Jurkat, Clone E6-1 (cell line): ENCODE data around the gene SPAST. TPM values are rescaled to one million over a fixed set of nuclear protein-coding genes. Genes with fewer than 3 reads are reported as not detected.
A peak's percentile ranks its signal among the peaks of the same experiment; 100 is the strongest.
"Not testable (repeated sequence)": the region's sequence is repeated elsewhere in the genome, so short reads cannot be mapped to it uniquely, and the experiment has no call there.

Experiments
- DNase-seq: peaks from one replicate; pipeline ENCODE4 v3.0.0-alpha.2; 2011; ENCODE audit warnings: low read depth, low spot score
- H3K4me3 ChIP-seq: 2 replicates; pipeline ENCODE4 v1.5.1; 2011; ENCODE audit warnings: mild to moderate bottlenecking, low read length, control low read depth, moderate library complexity
- polyA plus RNA-seq: library from polyadenylated mRNA; unstranded; fragments of >200 nt; gene quantifications from one replicate; pipeline ENCODE4 v1.2.1, GENCODE V29; 2012; ENCODE audit warnings: missing spikeins; ENCODE audit not compliant: insufficient read length, insufficient read depth

Gene SPAST, protein sequence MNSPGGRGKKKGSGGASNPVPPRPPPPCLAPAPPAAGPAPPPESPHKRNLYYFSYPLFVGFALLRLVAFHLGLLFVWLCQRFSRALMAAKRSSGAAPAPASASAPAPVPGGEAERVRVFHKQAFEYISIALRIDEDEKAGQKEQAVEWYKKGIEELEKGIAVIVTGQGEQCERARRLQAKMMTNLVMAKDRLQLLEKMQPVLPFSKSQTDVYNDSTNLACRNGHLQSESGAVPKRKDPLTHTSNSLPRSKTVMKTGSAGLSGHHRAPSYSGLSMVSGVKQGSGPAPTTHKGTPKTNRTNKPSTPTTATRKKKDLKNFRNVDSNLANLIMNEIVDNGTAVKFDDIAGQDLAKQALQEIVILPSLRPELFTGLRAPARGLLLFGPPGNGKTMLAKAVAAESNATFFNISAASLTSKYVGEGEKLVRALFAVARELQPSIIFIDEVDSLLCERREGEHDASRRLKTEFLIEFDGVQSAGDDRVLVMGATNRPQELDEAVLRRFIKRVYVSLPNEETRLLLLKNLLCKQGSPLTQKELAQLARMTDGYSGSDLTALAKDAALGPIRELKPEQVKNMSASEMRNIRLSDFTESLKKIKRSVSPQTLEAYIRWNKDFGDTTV
- 9.6 TPM for polyA plus RNA-seq

DNA sequence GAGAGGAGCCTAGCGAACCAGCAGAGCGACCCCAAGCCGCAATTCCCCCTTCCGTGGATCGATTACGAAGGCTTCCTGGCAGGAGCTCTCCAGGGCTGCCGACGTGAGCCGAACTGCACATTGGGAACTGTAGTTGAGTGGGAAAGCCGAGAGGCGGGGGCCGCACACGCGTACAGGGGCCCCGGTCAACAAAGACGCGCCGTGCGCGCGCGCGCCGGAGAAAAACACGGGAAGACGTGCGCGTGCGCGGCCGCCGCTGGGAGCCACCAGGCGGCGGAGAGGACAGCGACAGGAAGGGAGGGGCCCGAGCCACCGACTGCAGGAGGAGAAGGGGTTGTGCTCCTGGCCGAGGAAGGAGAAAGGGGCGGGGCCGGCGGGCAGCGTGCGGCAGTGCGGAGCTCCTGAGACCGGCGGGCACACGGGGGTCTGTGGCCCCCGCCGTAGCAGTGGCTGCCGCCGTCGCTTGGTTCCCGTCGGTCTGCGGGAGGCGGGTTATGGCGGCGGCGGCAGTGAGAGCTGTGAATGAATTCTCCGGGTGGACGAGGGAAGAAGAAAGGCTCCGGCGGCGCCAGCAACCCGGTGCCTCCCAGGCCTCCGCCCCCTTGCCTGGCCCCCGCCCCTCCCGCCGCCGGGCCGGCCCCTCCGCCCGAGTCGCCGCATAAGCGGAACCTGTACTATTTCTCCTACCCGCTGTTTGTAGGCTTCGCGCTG lies at the start of gene SPAST:
Gene SPAST, plus strand, starts transcription at position 247 of the 711 bp plus-strand sequence. Its CDS starts 276 bp downstream, at position 523.
- peak; percentile 87 for DNase-seq

DNA sequence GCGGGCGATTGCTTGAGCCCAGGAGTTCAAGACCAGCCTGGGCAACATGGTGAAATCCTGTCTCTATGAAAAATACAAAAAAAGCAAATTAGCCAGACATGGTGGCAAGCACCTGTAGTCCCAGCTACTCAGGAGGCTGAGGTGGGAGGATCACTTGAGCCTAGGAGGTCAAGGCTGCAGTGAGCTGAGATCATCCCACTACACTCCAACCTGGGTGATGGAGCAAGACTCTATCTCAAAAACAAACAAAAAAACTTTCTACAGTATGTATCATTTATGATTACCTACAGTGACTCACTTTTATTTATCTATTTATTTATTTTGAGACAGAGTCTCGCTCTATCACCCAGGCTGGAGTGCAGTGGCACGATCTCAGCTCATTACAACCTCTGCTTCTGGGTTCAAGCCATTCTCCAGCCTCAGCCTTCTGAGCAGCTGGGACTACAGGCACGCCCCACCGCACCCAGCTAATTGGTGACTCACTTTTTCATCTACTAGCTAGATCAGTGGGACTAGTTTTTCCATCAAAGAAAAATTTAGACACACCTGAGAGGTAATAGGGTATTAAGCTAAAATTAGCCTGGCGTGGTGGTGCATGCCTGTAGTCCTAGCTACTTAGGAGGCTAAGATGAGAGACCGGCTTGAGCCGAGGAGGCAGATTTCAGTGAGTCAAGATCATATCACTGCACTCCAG lies 44.4 kb upstream of the SPAST start:
- not testable (repeated sequence) for H3K4me3 ChIP-seq, DNase-seq

More for the DNA sequence above, at the start of gene SPAST:
- peak within 1 kb of the TSS; percentile 61 for H3K4me3 ChIP-seq

DNA sequence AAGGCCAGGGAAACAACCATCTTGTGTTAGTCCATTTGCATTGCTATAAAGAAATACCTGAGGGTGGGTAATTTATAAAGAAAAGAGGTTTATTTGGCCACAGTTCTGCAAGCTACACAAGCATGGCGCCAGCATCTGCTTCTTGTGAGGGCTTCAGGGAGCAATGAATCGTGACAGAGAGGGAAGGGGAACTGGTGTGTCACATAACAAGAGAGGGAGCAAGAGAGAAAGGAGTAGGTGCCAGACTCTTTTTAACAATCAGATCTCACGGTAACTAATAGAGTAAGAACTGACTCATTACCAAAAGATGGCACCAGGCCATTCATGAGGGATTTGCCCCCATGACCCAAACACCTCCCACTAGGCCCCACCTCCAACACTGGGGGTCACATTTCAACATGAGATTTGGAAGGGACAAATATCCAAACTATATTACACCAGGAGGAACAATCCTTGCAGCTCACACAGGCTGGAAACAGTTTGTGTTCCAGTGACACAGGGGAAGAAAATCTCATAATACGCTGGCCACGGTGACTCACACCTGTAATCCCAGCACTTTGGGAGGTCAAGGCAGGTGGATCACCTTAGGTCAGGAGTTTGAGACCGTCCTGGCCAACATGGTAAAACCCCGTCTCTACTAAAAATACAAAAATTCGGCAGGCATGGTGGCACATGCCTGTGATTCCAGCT lies 29.0 kb upstream of the SPAST start:
- DNase-seq, H3K4me3 ChIP-seq: not testable (repeated sequence)

DNA sequence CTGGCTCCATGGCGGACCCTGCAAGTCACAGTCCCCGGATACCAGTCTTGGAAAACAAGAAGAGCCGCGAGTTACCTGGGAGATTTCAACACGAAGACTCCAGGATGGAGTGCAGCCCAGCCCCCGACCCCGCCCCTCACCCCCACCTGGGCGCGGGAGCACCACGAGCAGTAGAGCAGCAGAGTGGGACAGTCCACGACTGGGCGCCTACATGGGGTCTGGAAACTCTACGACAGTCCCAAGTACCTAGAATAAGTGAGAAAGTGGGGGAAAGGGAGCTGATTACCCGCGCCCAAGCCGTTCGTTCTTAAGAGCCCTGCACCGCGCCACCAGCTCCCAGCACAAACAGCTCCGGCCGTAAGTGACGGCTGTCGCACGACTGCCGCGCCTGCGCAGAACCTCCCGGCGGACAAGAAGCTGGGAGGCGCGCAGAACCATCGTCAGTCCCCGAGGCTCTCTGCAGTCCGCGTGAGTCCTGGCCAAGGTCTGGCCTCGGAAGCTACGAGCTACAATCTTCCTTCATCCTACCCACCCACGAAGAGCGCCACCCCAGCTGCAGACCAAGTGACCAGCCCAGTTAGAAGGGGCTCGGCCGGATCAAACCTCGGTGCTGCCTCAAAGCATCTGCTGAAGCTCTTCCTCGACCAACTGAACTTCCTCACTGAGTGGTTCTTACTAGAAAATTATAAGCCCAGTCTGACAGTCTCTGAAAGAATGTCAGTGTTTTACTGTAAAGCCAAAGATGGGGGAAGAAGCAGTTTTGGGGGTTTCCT lies 23.7 kb upstream of the SPAST start, which contains the start of gene DPY30:
Gene DPY30, minus strand, starts transcription at position 359 of the 773 bp plus-strand sequence. Its CDS starts 349 bp downstream, at position 10.
- peak; percentile 71 for DNase-seq
- H3K4me3 ChIP-seq, result peak within 1 kb of the TSS; percentile 76

DNA sequence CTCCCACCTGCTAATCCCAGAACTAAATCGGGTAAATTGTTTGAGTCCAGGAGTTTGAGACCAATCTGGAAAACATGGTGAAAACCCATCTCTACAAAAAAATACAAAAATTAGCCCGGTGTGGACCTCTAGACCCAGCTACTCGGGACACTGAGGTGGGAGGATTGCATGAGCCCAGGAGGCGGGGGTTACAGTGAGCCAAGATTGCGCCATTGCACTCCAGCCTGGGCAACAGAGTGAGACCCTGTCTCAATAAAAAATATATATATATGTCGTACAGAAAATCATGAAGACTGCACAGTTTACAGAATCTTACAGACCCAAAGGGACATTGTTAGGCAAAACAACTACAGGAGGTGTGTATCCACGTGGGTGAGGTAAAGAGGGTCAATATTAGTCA lies 19.8 kb upstream of the SPAST start:
- no peak for DNase-seq

DNA sequence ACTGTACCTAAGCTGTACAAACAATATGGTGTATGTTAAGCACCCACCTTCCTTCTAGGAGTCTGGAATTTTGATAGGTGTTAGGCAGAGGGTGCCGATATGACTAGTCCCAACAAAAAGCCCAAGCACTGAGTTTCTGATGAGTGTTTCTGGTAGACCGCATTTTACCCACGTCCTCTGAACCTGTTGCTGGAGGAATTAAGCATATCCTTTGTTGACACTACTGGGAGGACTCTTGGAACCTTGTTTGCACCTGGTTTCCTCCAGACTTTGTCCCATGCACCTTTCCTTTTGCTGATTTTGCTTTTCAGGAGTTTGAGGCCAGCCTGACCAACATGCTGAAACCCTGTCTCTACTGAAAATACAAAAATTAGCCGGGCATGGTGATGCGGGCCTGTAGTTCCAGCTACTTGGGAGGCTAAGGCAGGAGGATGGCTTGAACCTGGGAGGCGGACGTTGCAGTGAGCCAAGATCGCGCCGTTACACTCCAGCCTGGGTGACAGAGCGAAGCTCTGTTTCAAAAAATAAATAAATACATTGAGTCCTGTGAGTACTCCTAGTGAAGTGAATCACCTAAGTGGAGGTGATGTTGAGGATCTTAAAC lies 11.4 kb upstream of the SPAST start:
- no peak for DNase-seq
- H3K4me3 ChIP-seq, result no peak overlapping the region

More for the DNA sequence above, 19.8 kb upstream of the SPAST start:
- H3K4me3 ChIP-seq, result no peak overlapping the region

DNA sequence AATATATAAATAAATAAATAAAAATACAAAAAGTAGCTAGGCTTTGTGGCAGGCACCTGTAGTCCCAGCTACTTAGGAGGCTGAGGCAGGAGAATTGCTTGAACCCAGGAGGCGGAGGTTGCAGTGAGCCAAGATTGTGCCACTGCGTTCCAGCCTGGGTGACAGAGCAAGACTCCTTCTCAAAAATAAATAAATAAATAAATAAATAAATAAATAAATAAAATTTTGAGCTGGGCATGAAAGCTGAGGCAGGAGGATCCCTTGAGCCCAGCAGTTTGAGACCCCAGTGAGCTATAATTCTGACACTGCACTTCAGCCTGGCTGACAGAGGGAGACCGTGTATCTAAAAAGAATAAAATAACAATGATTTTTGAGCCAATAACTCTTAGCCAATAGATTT lies 8.8 kb upstream of the SPAST start:
- DNase-seq, H3K4me3 ChIP-seq: not testable (repeated sequence)

DNA sequence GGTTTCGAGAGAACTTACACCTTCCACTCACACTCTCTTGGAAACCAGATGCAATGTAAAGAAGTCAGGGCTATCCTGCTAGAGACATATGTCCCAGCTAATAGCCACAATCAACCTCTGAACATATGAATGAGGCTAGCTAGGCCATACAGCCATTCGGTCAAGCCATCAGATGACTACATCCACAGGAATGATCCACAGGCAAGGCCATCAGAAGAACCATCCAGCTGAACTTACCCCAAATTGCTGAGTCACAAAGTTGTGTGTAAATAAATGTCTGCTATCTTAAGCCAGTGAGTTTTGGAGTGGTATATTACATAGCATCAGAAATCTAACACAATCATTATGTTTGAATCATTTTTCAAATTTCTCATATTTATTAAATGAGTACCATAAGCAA lies 5.2 kb upstream of the SPAST start:
- no peak for DNase-seq
- no peak overlapping the region for H3K4me3 ChIP-seq

DNA sequence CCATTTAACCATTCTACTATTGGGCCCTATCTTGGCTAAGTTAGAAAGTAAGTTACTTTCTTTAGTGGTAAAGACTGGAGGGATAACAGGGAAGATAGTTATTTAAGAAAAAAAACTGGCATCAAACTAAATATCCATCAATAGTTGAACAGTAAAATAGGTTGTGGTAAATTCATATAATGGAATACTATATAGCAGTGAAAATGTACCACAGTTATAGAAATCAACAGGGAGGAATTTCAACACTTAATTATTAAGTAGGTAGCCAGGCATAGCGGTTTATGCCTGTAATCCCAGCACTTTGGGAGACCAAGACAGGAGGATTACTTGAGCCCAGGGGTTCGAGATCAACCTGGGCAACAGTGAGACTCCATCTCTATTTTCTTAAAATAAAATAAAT lies 3.1 kb upstream of the SPAST start:
- no peak overlapping the region for H3K4me3 ChIP-seq
- no peak for DNase-seq

DNA sequence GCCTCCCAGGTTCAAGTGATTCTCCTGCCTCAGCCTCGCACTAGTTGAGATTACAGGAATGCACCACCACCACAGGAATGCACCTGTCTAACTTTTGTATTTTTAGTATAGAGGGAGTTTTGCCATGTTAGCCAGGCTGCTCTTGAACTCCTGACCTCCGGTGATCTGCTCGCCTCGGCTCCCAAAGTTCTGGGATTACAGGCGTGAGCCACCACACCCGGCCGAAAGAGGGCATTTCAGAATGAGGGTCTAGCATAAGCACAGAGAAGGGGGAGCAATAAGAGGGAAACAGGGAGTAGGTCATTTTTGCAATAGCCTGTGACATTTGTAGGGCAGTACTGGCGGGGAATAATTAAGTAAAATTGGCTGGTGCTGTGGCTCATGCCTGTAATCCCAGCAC lies 1.9 kb upstream of the SPAST start:
- H3K4me3 ChIP-seq, result no peak overlapping the region
- DNase-seq, result no peak

DNA sequence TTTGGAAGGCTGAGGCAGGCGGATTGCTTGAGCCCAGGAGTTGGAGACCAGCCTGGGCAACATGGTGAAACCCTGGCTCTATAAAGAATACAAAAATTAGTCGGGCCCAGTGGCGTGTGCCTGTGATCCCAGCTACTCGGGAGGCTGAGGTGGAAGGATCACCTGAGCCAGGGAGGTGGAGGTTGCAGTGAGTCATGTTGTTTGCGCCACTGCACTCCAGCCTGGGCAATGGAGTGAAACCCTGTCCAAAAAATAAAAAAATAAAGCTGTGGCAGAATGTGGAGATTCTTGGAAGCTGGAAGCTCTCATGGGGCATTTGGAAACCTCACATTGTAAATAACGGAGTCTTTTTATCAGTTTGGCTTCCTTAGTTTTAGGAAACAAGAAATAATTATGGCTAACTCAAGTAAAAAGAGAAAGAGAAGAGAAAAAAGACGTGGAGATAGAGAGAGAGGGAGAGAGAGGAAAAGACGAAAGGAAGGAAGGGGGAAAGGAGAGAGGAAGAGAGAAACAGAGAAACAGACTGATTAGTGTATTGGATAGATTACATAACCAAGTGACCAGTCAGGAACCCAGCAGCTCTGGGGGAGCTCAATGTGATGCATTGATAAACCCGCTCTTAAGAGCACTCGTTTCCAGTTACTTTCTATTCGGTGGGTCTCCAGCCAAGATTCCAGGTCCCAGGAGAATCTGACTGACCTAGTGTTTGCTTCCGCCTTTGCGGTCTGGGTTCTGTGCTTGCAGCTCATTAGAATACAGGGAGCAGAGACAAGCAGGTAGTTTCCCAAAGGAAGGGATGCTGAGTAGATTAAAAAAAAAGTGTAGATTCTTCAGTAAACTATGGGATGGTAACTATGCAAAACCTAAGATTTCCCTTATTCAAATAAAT lies 1.1 kb upstream of the SPAST start:
- no peak for DNase-seq
- peak overlapping the region; percentile 61 for H3K4me3 ChIP-seq

DNA sequence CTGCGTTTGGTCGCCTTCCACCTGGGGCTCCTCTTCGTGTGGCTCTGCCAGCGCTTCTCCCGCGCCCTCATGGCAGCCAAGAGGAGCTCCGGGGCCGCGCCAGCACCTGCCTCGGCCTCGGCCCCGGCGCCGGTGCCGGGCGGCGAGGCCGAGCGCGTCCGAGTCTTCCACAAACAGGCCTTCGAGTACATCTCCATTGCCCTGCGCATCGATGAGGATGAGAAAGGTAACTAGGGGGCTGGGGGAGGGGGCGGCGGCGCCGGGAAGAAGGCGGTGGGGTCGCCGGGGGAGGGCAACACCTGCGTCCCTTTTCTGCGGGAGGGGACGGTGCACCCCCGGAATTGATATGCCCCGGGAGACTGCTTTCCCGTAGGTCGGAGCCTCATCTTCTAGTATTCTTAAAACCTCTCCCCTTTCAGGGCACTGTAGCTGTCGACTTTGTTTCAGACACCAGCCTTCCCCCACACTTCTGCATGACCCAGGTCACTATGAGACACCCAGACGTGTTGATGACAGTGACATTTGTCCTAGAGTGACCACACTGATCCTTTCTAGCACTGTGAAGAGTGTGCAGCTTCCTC lies 755 bp downstream of the SPAST start:
- H3K4me3 ChIP-seq, result peak overlapping the region; percentile 61
- no peak for DNase-seq

DNA sequence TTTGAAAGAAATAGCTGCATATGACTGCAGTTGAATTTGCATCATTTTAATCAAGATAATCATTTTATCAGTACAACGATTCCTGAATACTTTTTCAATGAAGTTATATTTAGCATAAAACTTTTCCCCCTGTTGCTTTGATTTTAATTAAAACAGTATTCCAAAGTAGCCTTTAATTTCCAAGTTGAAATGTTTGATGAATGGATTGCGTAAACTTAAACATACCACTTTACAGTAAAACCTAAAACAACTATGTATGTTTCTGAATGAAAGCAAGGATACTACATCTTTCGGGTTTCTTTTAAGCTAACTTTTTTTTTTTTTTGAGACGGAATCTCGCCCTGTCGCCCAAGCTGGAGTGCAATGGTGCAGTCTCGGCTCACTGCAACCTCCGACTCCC lies 1.4 kb downstream of the SPAST start:
- DNase-seq, result no peak
- H3K4me3 ChIP-seq, result peak overlapping the region; percentile 61

DNA sequence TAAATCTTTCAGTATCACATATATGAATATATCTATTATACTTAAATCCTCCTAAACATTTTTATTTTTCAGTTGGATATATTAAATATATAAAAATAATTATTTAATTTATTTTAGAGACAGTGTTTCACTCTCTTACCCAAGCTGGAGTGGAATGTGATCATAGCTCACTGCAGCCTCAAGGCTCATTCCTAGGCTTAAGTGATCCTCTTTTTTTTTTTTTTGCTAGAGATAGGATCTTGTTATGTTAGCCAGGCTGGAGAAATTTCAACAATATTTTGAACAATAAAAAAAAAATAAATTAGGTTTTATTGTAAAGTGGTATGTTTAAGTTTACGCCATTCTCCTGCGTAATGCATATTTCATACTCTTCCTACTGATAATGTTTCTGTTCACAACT lies 4.2 kb downstream of the SPAST start:
- H3K4me3 ChIP-seq, result no peak overlapping the region
- no peak for DNase-seq

DNA sequence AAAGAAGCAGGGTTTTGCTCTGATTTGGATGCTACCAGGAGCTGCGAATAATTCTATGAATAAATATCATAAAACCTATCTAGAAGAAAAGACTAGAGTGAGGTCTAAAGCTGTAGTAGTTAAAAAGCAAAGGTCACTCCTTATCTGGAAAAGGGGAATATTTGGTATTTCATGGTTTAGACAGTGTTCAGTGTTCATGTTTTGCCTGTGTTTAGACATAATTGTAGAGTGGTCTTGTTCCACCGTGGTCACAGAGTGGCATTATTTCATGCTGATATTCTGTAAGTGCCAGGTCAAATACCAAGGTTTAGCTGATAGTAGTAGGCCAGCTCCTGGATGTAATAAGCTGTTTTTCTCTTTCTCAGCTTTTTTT lies 10.8 kb downstream of the SPAST start:
- no peak overlapping the region for H3K4me3 ChIP-seq
- no peak for DNase-seq

DNA sequence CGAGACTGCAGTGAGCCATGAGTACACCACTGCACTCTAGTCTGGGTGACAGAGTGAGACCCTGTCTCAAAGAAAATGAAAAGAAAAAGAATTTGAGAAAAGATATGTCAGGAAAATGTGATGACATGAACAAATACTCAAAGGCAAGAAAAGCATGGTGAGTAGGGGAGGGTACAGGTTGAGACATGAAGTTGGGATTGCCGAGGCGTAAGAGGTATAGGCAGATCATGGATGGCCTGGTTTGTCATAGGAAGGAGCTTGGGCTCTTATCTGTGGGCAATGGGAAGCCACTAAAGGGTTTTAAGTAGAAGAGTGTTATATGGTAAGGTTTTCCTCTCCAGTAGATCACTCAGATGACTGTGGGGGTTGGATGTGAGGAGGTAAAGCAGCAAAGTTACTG lies 32.3 kb downstream of the SPAST start:
- no peak overlapping the region for H3K4me3 ChIP-seq
- no peak for DNase-seq
